Uterus (tissue), 4 donors: Measurements from ENCODE around the gene GZMM. TPM values are rescaled to one million over a fixed set of nuclear protein-coding genes. Genes with fewer than 3 reads are reported as not detected.
A peak's percentile ranks its signal among the peaks of the same experiment; 100 is the strongest.

Experiments used
- DNase-seq, 2 donors: peaks; one replicate each; pipeline ENCODE4 v3.0.0-alpha.2; 2019 to 2020
- H3K27ac ChIP-seq, 2 donors: fragments of 200-600 bp; sonication (generic); 1 replicate in 1 of 2; 2 replicates in 1 of 2; pipeline ENCODE4 v1.5.1; 2016 to 2018
- H3K27me3 ChIP-seq, 2 donors: fragments of 200-600 bp; sonication (generic); one replicate each; pipeline ENCODE4 v1.5.1; 2018 to 2019; ENCODE audit warnings: control low read depth in 1 of 2
- H3K36me3 ChIP-seq, 2 donors: fragments of 200-600 bp; sonication (generic); one replicate each; pipeline ENCODE4 v1.5.1; 2019; ENCODE audit warnings: control low read depth in 1 of 2
- H3K4me1 ChIP-seq, 2 donors: fragments of 200-600 bp; sonication (generic); one replicate each; pipeline ENCODE4 v1.5.1; 2018 to 2019; ENCODE audit warnings: control low read depth in 1 of 2
- H3K4me3 ChIP-seq, 2 donors: fragments of 200-600 bp; sonication (generic); 1 replicate in 1 of 2; 2 replicates in 1 of 2; pipeline ENCODE4 v1.5.1; 2018 to 2019; ENCODE audit warnings: mild to moderate bottlenecking in 1 of 2
- H3K9me3 ChIP-seq, 2 donors: fragments of 200-600 bp; sonication (generic); one replicate each; pipeline ENCODE4 v1.5.1; 2019; ENCODE audit warnings: control low read depth in 1 of 2
- CTCF ChIP-seq, 4 experiments: fragments of 200-600 bp in 2 of 4; fragments of 450-650 bp in 2 of 4; sonication (generic) in 2 of 4; IDR thresholded peaks; one replicate each; pipeline ENCODE4 v1.5.1; 2016 to 2019; ENCODE audit warnings: antibody characterized with exemption in 4 of 4, mild to moderate bottlenecking in 2 of 4, moderate library complexity in 1 of 4
- POLR2A ChIP-seq, 2 donors: fragments of 450-650 bp; IDR thresholded peaks; one replicate each; pipeline ENCODE4 v1.6.1; 2016; ENCODE audit warnings: antibody characterized with exemption in 2 of 2, mild to moderate bottlenecking in 1 of 2, moderate library complexity in 1 of 2
- intact Hi-C: fragments of 100-400 bp; cut with DNase I; formaldehyde crosslinking; loops from one replicate; pipeline ENCODE4 v1.15.1; 2023; ENCODE audit warnings: low total_unique reads
- total RNA-seq, 4 donors: library from RNA; depleted of rRNA in 3 of 4; stranded (reverse); fragments of >200 nt in 3 of 4; gene quantifications; one replicate each; pipeline versions ENCODE4 v1.1.0 to v1.2.4, GENCODE V29; 2014 to 2023
- donor health status: DM: yes; HTN: yes; CAD: no.

Gene GZMM
- total RNA-seq, 4 donors from 2014 or later = 0.62 to 1.6 TPM; not detected in 2

- Histone ChIP-seq H3K9me3 (no peaks in the 10 kb centered on the region), H3K4me1 (peaks cover 0 to 4% of the 10 kb centered on the region in 2 donors), H3K27me3 (no peaks in the 10 kb centered on the region), H3K4me3 (peak overlapping the region; percentile 14 to 27), H3K36me3 (no peaks in the 10 kb centered on the region), H3K27ac (peak overlapping the region; percentile 77 to 90)
- TF ChIP-seq POLR2A (IDR thresholded peaks at IDR 0.05) = no peak
- TF ChIP-seq CTCF (IDR thresholded peaks at IDR 0.05) = no peak
- DNase-seq = no peak
- intact Hi-C loops = no loop called here
Measured at GRCh38 chr19:567296-567900, 23.5 kb downstream of the GZMM start.

GRCh38 chr19:570251-570686, 26.4 kb downstream of the GZMM start:
- peaks cover 0 to 20% of the 10 kb centered on the region in 2 donors for H3K4me1 ChIP-seq
- H3K4me3 ChIP-seq = no peak overlapping the region
- DNase-seq = no peak
- no peak overlapping the region for H3K27ac ChIP-seq
- intact Hi-C loops = no loop called here
- H3K36me3 ChIP-seq = no peaks in the 10 kb centered on the region
- TF ChIP-seq CTCF (IDR thresholded peaks at IDR 0.05) (no peak), POLR2A (IDR thresholded peaks at IDR 0.05) (no peak)
- no peaks in the 10 kb centered on the region for H3K9me3 ChIP-seq
- no peaks in the 10 kb centered on the region for H3K27me3 ChIP-seq

GRCh38 chr19:570937-571565, 27.2 kb downstream of the GZMM start:
- intact Hi-C loops = no loop called here
- TF ChIP-seq CTCF (IDR thresholded peaks at IDR 0.05) (no peak), POLR2A (IDR thresholded peaks at IDR 0.05) (no peak)
- DNase-seq = peak in 1 of 2 donors; percentile 37
- Histone ChIP-seq H3K27ac (peak overlapping the region; percentile 83 to 87), H3K4me1 (peaks cover 0 to 23% of the 10 kb centered on the region in 2 donors), H3K27me3 (no peaks in the 10 kb centered on the region), H3K36me3 (no peaks in the 10 kb centered on the region), H3K9me3 (no peaks in the 10 kb centered on the region), H3K4me3 (peak overlapping the region; percentile 46 to 48)

GRCh38 chr19:571566-571974, 27.7 kb downstream of the GZMM start:
- Histone ChIP-seq H3K4me3 (peak overlapping the region; percentile 46 to 48), H3K9me3 (no peaks in the 10 kb centered on the region), H3K4me1 (peaks cover 0 to 25% of the 10 kb centered on the region in 2 donors), H3K36me3 (no peaks in the 10 kb centered on the region), H3K27me3 (no peaks in the 10 kb centered on the region), H3K27ac (peak overlapping the region; percentile 83 to 87)
- TF ChIP-seq POLR2A (IDR thresholded peaks at IDR 0.05) = no peak
- no peak for TF ChIP-seq CTCF (IDR thresholded peaks at IDR 0.05)
- intact Hi-C loops = no loop called here
- DNase-seq = no peak

- peaks cover 0 to 28% of the 10 kb centered on the region in 2 donors for H3K4me1 ChIP-seq
- TF ChIP-seq CTCF (IDR thresholded peaks at IDR 0.05) (peak in 2 of 4 experiments; percentile 28 to 32), POLR2A (IDR thresholded peaks at IDR 0.05) (peak; percentile 96 to 98)
- intact Hi-C loops = no loop called here
Measured at GRCh38 chr19:572140-572742, 28.4 kb downstream of the GZMM start, which contains the start of gene BSG. TSS of gene BSG (plus strand) at chr19:572596. CDS start at chr19:572635, 39 bp downstream.

More at GRCh38 chr19:572140-572742, 28.4 kb downstream of the GZMM start, which contains the start of gene BSG:
- H3K4me3 ChIP-seq = peak within 1 kb of the TSS; percentile 85
- H3K27me3 ChIP-seq = no peaks in the 10 kb centered on the region
- peak within 1 kb of the TSS; percentile 87 for H3K27ac ChIP-seq
- DNase-seq = peak; percentile 98
- H3K9me3 ChIP-seq = no peaks in the 10 kb centered on the region
- no peaks in the 10 kb centered on the region for H3K36me3 ChIP-seq
